Thoracic aorta (tissue), 2 donors: ENCODE measurements around the gene FLRT1. TPM values are rescaled to one million over a fixed set of nuclear protein-coding genes. Genes with fewer than 3 reads are reported as not detected.

ENCODE experiments used
- ATAC-seq: fragments of 150-250 bp; one replicate; pipeline ENCODE4 v1.8.0; 2017; ENCODE audit warnings: low read depth; ENCODE audit not compliant: insufficient number of reproducible peaks, low FRiP score
- DNase-seq: peaks from one replicate; pipeline ENCODE4 v3.0.0-alpha.2; 2020; ENCODE audit warnings: low spot score
- H3K27ac ChIP-seq, 2 donors: fragments of 200-600 bp; sonication (generic); 1 replicate in 1 of 2; 2 replicates in 1 of 2; pipeline ENCODE4 v1.5.1; 2016; ENCODE audit warnings: mild to moderate bottlenecking in 2 of 2, moderate library complexity in 2 of 2
- H3K27me3 ChIP-seq: fragments of 200-600 bp; sonication (generic); replicated peaks from 2 replicates; pipeline ENCODE4 v1.6.0; 2016; ENCODE audit warnings: mild to moderate bottlenecking; ENCODE audit not compliant: insufficient read depth
- H3K36me3 ChIP-seq: fragments of 200-600 bp; sonication (generic); one replicate; pipeline ENCODE4 v1.5.1; 2016
- H3K4me1 ChIP-seq, 2 donors: fragments of 200-600 bp; sonication (generic); 1 replicate in 1 of 2; 2 replicates in 1 of 2; pipeline versions ENCODE4 v1.5.1 to v1.6.0; 2016; ENCODE audit warnings: low read depth in 2 of 2, mild to moderate bottlenecking in 1 of 2; ENCODE audit not compliant: control insufficient read depth in 1 of 2
- H3K4me3 ChIP-seq: fragments of 200-600 bp; sonication (generic); 2 replicates; pipeline ENCODE4 v1.5.1; 2016; ENCODE audit warnings: mild to moderate bottlenecking
- H3K9me3 ChIP-seq: fragments of 200-600 bp; sonication (generic); 2 replicates; pipeline ENCODE4 v1.5.1; 2016
- CTCF ChIP-seq: fragments of 200-600 bp; sonication (generic); IDR thresholded peaks from one replicate; pipeline ENCODE4 v1.5.1; 2019; ENCODE audit warnings: antibody characterized with exemption
- total RNA-seq, 2 donors: library from RNA; depleted of rRNA; stranded (reverse); fragments of >200 nt; gene quantifications; one replicate each; pipeline versions ENCODE4 v1.1.0 to v1.2.3, GENCODE V29; 2016

The FLRT1 gene
- total RNA-seq, 2 donors from 2014 or later = 0.41 TPM; not detected in 1

GRCh38 chr11:64060263-64060860, 24.6 kb downstream of the FLRT1 start:
- Histone ChIP-seq H3K27ac (no peak overlapping the region), H3K4me1 (peaks cover 5 to 15% of the 10 kb centered on the region in 2 donors), H3K27me3 (no peaks in the 10 kb centered on the region), H3K9me3 (no peaks in the 10 kb centered on the region), H3K36me3 (no peaks in the 10 kb centered on the region), H3K4me3 (peak overlapping the region; percentile 66)
- no peak for ATAC-seq
- no peak for DNase-seq
- no peak for TF ChIP-seq CTCF

GRCh38 chr11:64060861-64061444, 25.2 kb downstream of the FLRT1 start:
- no peaks in the 10 kb centered on the region for H3K36me3 ChIP-seq
- DNase-seq = no peak
- ATAC-seq = no peak
- H3K4me3 ChIP-seq = peak overlapping the region; percentile 66
- H3K27ac ChIP-seq = no peak overlapping the region
- no peaks in the 10 kb centered on the region for H3K27me3 ChIP-seq
- H3K4me1 ChIP-seq = peaks cover 5 to 15% of the 10 kb centered on the region in 2 donors
- TF ChIP-seq CTCF = no peak
- no peaks in the 10 kb centered on the region for H3K9me3 ChIP-seq

GRCh38 chr11:64062185-64063039, 26.7 kb downstream of the FLRT1 start:
- H3K4me3 ChIP-seq = no peak overlapping the region
- no peaks in the 10 kb centered on the region for H3K9me3 ChIP-seq
- no peaks in the 10 kb centered on the region for H3K36me3 ChIP-seq
- ATAC-seq (no peak), DNase-seq (no peak)
- no peaks in the 10 kb centered on the region for H3K27me3 ChIP-seq
- H3K27ac ChIP-seq = no peak overlapping the region
- peaks cover 5 to 15% of the 10 kb centered on the region in 2 donors for H3K4me1 ChIP-seq
- no peak for TF ChIP-seq CTCF

GRCh38 chr11:64063777-64064176, 28.0 kb downstream of the FLRT1 start:
- no peak for TF ChIP-seq CTCF
- H3K4me3 ChIP-seq = no peak overlapping the region
- ATAC-seq (no peak), DNase-seq (no peak)
- H3K36me3 ChIP-seq = no peaks in the 10 kb centered on the region
- no peaks in the 10 kb centered on the region for H3K9me3 ChIP-seq
- no peaks in the 10 kb centered on the region for H3K27me3 ChIP-seq
- no peak overlapping the region for H3K27ac ChIP-seq
- peaks cover 5 to 15% of the 10 kb centered on the region in 2 donors for H3K4me1 ChIP-seq

- DNase-seq (no peak), ATAC-seq (no peak)
- no peaks in the 10 kb centered on the region for H3K36me3 ChIP-seq
- H3K4me1 ChIP-seq = peaks cover 5 to 15% of the 10 kb centered on the region in 2 donors
- H3K27me3 ChIP-seq = no peaks in the 10 kb centered on the region
- H3K4me3 ChIP-seq = no peak overlapping the region
- no peak for TF ChIP-seq CTCF
- no peaks in the 10 kb centered on the region for H3K9me3 ChIP-seq
- no peak overlapping the region for H3K27ac ChIP-seq
Measured at GRCh38 chr11:64064374-64065140, 28.8 kb downstream of the FLRT1 start.
